ENCODE measurements around the gene GLB1L3.
"Not testable (repeated sequence)": the region's sequence is repeated elsewhere in the genome, so short reads cannot be mapped to it uniquely, and the experiment has no call there.

Gene GLB1L3

DNA sequence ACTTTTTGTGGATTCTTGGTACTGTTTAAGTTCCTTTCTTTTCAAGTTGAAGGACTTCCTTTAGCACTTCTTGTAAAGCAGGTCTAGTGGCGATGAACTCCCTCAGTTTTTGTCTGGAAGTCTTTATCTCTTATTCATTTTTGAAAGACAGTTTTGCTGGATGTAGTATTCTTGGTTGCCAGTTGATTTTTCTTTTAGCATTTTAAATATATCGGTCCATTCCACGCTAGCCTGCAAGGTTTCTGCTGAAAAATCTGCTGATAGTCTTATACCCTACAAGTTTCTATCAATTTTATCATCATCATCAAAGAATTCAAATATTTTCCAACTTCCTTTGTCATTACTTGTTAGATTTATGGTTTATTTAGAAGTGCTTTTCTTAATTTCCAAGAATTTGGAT is 40.9 kb downstream of the GLB1L3 start:
- no peak for DNase-seq

DNA sequence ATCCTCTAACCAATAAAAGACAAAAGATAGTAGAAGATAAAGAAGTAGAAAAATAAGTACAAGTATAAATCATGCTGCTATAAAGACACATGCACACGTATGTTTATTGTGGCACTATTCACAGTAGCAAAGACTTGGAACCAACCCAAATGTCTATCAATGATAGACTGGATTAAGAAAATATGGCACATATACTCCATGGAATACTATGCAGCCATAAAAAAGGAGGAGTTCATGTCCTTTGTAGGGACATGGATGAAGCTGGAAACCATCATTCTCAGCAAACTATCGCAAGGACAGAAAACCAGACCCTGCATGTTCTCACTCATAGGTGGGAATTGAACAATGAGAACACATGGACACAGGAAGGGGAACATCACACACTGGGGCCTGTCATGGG is 45.2 kb downstream of the GLB1L3 start:
- DNase-seq, result not testable (repeated sequence)

DNA sequence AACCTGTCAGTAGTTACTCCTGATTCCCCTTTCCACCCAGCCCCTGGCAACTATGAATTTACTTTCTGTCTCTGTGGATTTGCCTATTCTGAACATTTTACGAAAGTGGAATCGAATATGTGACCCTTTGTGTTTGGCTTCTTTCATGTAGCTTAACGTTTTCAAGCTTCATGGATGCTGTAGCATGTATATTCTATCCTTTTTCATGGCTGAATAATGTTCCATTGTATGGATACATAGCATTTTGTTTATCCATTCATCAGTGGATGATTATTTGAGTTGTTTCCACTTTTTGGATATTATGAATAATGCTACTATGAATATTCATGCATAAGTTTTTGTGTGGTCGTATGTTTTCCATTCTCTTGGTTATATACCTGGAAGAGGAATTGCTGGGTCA is 46.4 kb downstream of the GLB1L3 start:
- no peak for DNase-seq

GRCh38 chr11:134328433-134328832 is 52.3 kb downstream of the GLB1L3 start:
- DNase-seq, result no peak

DNA sequence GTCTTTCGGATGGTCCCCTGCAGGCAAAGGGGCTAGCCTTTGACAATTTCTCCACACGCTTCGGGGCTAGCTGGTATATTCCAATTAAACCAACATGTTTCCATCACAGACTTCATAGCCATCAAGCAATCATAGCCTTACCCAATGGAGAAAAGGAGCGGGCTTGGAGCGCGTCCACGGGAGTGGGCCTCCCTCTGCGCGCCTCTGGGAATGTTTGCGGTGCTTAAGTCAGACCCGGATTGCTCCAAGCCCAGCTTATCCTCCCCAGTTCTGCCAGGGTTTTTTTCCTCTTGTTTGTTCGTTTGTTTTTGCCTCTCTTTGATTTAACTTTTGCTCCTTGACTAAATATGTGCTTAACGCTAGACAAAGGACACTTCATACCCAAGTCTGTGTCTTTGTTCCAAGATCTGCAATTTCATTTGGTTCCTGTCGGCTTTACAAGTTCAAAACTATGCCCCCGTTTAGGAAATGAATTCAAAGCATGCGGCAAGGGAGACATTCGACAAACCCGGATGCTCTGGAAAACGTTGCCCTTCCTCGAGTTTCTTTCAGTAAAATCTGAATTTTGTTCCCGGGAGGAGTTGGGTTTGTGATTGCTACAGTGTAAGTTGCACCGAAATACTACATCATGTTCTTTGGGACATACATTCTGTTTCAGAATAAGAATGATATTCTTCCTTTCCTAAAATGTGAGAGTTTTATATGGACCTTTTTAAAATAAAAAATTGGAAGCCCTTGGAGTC is 54.6 kb downstream of the GLB1L3 start:
- no peak for DNase-seq

GRCh38 chr11:134331354-134332188 is 55.4 kb downstream of the GLB1L3 start, which contains the start of gene GLB1L2:
Gene GLB1L2 (plus strand): TSS chr11:134331988. CDS start chr11:134332062, 74 bp downstream.
- peak; percentile 70 for DNase-seq

- no peak for DNase-seq
Measured at GRCh38 chr11:134332189-134332631, 56.0 kb downstream of the GLB1L3 start.

DNA sequence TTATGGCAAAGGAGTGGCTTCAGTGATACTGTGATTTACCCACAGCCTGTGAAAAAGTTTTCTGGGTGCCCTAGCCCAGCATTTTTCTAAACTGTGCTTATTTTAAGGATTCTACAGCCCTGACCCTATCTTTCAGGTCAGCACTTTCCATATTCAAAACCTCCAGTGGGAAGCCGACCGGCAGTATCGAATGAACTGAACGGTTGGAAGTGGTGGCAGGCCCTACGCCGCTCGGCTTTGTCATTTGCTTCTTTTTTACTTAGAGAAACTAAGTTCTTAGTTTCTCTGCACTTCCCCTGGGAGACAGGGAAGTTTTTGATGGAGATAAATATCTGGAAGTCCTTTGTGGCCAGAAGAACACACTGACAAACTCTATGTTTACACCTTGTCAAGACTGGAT is 56.6 kb downstream of the GLB1L3 start:
- DNase-seq, result no peak

DNA sequence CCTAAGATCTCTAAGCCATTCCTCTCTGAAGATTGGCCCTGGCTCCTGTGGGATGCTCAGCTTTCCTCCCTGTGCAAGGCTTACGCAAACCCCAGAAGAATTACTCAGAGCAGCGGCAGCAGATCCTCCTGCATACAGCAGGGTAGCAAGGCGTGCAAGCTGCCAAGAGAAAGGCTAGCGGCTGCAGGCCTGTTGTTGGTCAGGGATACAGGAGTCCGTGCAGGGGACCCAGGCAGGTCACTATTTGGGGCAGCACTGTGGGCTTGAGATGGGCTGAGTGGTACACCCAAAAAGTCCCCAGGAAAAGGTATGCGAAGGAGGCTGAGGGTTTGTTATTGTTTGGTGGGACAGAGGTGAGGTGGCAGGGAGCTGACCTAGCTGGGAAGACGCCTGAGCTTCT is 57.1 kb downstream of the GLB1L3 start:
- DNase-seq, result no peak

DNA sequence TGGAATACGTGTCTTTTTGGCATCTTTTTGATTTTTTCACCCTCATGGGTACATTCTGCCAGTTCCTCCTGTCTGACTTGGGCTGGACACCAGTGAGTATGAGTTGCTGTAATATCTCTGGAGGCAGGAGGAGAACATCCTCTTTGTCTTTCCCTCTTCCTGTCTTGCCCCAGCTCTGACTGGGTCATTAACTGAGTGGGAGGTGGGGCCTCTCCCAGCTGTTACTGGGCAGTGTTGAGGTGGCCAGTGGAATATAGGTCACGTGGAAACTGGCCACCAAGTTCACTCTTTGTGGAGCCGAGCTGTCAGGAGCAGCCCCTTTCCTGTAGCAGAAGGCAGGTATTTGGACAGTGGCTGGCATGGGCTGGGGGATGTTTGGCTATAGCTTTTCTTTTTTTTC is 57.8 kb downstream of the GLB1L3 start:
- no peak for DNase-seq

- no peak for DNase-seq
Measured at GRCh38 chr11:134334796-134335571, 58.8 kb downstream of the GLB1L3 start.

GRCh38 chr11:134337051-134337450 is 60.9 kb downstream of the GLB1L3 start:
- DNase-seq, result no peak

DNA sequence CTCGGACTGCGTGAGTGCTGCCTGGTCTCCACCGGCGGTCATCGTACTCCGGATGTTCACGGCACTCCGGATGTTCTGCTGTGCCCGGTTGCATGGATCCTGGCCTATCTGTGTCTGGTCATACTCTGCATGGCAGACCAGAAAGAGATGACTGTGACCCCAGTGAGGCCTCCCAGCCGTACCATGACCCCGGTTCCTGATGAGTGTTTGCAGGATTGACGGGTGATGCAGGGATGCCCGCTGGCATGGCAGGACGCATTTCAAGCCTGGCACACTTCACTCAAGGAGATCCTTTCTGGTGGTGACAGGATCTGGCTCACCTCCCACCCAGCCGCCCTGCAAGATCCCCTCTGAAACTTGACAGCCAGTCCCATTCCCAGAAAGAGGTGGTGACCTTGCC is 61.9 kb downstream of the GLB1L3 start:
- no peak for DNase-seq

GRCh38 chr11:134338654-134339053 is 62.5 kb downstream of the GLB1L3 start:
- no peak for DNase-seq

DNA sequence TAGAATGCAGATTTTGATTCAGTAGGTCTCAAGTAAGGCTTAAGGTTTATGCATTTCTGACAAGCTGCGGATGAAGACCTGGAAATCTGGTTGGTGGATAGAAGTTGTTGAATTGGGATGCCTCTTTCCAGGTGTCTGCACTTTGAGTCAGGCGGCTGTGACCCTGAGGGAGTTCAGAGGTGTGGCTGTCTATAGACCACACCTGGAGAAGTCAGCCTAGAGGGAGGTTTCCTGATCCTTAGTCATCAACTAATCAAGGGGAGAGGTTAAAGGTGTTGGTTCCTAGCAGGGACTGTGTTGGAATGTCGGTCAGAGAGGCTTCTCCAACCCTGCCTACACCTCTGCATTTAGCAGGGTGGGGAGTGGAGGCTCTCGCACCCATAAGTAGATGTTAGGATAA is 63.6 kb downstream of the GLB1L3 start:
- no peak for DNase-seq

- no peak for DNase-seq
Measured at GRCh38 chr11:134340354-134340964, 64.3 kb downstream of the GLB1L3 start.

DNA sequence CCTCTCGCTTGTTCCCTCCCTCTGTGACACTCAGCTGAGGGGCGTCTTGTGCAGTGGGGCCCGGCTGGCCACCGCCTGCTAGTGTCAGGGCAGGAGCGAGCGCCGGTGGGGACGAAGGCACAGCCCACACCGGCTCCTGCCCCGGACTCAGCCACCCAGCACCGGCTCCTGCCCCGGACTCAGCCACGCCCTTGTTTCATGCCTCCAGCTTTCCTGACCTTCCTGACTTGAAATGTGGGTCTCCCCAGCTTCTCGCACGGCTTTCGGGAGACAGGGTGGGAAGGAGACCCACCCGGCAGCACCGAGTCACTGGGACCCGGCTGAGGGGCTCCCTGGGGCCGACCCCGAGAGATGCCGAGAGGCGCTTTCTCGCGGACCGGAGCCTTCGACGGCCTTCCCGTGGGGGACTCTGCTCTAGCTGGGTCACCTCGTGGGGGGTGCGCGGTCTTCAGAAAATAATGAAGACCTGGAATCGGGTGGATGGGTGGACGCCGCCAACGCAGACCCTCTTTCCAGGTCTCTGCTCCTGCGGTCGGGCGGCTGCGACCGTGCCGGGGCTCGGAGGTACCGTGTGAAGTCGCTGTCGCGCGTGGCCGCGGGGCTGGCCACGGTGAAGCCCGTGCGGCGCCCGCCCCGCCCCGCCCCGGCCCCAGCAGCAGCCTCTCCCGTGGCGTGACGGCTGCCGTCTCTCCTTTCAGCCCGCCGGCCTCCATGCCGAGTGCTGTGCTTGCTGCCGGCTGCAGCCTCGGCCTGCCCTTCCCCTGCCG is 65.8 kb downstream of the GLB1L3 start:
- no peak for DNase-seq

DNA sequence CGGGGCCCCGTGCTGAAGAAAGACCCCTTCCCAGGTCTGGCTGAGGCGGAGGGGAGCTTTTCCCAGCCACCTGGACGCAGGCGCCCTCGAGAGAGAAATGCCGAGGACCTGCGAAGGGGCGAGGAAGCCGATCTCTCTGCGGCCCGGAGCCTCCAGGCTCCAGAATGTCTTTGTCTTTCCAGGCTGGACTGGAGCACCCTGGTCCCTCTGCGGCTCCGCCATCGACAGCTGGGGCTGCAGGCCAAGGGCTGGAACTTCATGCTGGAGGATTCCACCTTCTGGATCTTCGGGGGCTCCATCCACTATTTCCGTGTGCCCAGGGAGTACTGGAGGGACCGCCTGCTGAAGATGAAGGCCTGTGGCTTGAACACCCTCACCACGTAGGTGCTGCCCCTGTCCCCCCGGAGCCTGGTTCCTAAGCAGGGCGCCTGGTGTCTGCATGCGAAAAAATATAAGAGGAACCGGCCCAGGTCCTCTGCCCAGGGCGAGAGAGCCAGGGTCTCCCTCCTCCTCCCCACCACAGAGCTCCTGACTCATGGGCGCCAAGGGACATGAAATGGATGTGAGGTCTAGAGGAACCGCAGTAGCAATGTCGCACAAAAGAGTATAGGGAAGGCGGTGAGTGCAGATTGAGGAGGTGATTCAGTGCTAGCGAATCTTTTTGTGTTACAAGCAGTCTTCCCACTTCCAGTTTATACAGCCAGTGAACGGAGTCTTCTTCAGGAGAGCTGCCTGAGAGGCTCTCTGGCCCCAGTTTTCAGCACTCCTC is 66.6 kb downstream of the GLB1L3 start:
- DNase-seq, result no peak

DNA sequence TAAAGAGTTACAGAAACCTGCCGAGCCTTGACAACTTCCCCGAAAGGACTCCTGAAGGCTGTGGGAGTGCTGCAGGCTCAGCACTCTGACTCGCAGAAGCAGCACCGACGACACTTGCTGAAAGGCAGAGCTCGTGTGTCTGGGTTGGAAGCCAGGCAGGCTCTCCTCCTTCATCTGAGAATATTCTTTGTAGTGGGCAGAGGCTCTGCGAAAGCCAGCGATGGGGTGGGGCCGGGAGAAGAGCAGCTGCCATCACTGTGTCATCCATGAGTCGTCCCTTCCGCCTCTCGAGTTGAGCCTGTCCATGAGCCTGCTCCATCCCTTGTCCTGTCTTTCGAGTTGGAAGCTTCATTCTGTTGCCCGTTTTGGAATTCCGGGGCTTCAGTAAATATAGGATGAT is 67.5 kb downstream of the GLB1L3 start:
- DNase-seq, result no peak

DNA sequence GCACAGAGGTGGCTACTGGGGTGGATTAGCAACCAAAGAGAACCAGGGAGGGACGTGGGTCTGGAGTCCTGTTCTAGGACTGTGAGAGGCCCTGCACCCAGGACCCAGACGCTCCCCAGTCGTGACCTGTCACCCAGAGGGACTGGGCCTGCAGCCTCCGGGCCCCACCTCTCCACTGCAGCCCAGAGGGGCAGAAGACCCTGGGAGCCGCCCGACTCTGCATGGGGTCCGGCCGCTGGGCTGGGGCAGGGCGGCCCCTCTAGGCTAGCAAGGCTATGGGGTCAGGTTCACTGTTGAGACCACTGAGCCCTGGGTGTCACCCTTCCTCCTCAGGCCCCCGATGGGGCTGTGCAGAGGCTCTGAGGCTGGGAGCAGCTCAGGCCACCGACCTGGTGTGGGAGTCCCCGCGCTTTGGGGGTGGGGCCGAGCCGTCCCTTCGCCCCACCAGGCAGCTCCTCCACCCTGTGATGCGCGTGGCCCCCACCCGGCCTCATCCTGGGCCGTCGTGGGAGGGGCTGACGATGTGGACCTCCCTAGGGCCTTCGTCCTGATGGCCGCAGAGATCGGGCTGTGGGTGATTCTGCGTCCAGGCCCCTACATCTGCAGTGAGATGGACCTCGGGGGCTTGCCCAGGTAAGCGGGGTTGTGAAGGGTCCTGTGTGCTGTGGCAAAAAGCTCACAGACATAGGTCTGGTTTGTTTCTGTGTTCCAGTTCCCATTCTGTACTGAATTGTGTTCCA is 68.5 kb downstream of the GLB1L3 start:
- DNase-seq, result not testable (repeated sequence)

DNA sequence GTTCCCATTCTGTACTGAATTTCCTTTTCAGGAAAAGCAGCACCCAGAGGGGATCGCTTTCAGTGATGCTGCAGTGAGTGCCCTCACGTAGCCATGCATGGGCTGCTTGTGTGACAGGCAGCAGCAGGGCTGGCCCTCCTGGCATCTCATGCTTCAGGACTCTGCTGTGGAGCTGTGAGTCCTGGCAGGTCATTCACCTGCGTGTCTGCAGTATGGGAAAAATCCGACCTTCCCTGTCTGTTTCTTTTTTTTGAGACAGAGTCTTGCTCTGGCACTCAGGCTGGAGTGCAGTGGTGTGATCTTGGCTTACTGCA is 69.0 kb downstream of the GLB1L3 start:
- DNase-seq, result no peak

All from NCI-H1092 (cell line).